ENCODE results near the gene FRRS1.

FRRS1 gene

GRCh38 chr1:99682291-99682751 lies 84.1 kb downstream of the FRRS1 start (continued):
- TF ChIP-seq ZNF518A (tag by site-specific recombination; conservative IDR thresholded peaks at IDR 0.05; ENCODE audit: low read depth) (0 out of 2 replicates have a peak, but pooled peaks have one; percentile 44), ZBTB26 (tag by site-specific recombination; optimal IDR thresholded peaks at IDR 0.05) (no peak), ZNF785 (tag by site-specific recombination; IDR thresholded peaks at IDR 0.05) (no peak), ZNF280C (tag by site-specific recombination; IDR thresholded peaks at IDR 0.05) (no peak), INSM2 (tag by site-specific recombination; IDR thresholded peaks at IDR 0.05) (peak; percentile 88), KLF10 (tag by site-specific recombination; IDR thresholded peaks at IDR 0.05) (peak; percentile 33; the same call in 1 of the 2 replicates), ZNF830 (tag by site-specific recombination; IDR thresholded peaks at IDR 0.05; ENCODE audit: low read depth) (no peak), ZNF561 (tag by site-specific recombination; IDR thresholded peaks at IDR 0.05; ENCODE audit: borderline replicate concordance) (no peak), ZNF791 (tag by site-specific recombination; IDR thresholded peaks at IDR 0.05) (no peak), HOXA7 (CRISPR knock-in tag; IDR thresholded peaks at IDR 0.05; ENCODE audit: borderline replicate concordance) (no peak), ZNF600 (tag by site-specific recombination; IDR thresholded peaks at IDR 0.05) (0 out of 2 replicates have a peak, but pooled peaks have one; percentile 29), ZEB2 (tag by site-specific recombination; IDR thresholded peaks at IDR 0.05) (peak; percentile 36; the same call in 1 of the 2 replicates), OSR2 (tag by site-specific recombination; IDR thresholded peaks at IDR 0.05) (peak; percentile 46; the same call in 1 of the 2 replicates), ZNF548 (tag by site-specific recombination; IDR thresholded peaks at IDR 0.05) (no peak), ZNF843 (tag by site-specific recombination; IDR thresholded peaks at IDR 0.05) (peak; percentile 69; the same call in 1 of the 2 replicates), ZNF629 (tag by site-specific recombination; IDR thresholded peaks at IDR 0.05) (peak; percentile 89), SCRT1 (tag by site-specific recombination; IDR thresholded peaks at IDR 0.05; ENCODE audit: borderline replicate concordance) (no peak), ZNF707 (tag by site-specific recombination; IDR thresholded peaks at IDR 0.05) (no peak), ZFP69B (tag by site-specific recombination; IDR thresholded peaks at IDR 0.05) (0 out of 2 replicates have a peak, but pooled peaks have one; percentile 64), ZNF24 (tag by site-specific recombination; IDR thresholded peaks at IDR 0.05) (0 out of 2 replicates have a peak, but pooled peaks have one; percentile 69), WT1 (tag by site-specific recombination; IDR thresholded peaks at IDR 0.05) (peak; percentile 66), SP3 (tag by site-specific recombination; IDR thresholded peaks at IDR 0.05) (peak; percentile 53; the same call in 1 of the 2 replicates), ZBTB17 (tag by site-specific recombination; IDR thresholded peaks at IDR 0.05) (peak; percentile 47; the same call in 1 of the 2 replicates), SP7 (tag by site-specific recombination; IDR thresholded peaks at IDR 0.05) (peak; percentile 55; the same call in 1 of the 2 replicates), ZXDB (tag by site-specific recombination; IDR thresholded peaks at IDR 0.05) (peak; percentile 56; the same call in 1 of the 2 replicates), ZNF639 (tag by site-specific recombination; IDR thresholded peaks at IDR 0.05) (peak; percentile 83; the same call in 1 of the 2 replicates)

All from HEK293 (cell line).